ENCODE results near the gene ATRN. TPM values are rescaled to one million over a fixed set of nuclear protein-coding genes. Genes with fewer than 3 reads are reported as not detected.

The ATRN gene
- total RNA-seq, 2 donors from 2014 or later: 9.6 to 11.6 TPM

- Mint-ChIP-seq H3K27ac (no peak overlapping the region), H3K4me3 (no peak overlapping the region), H3K36me3 (ENCODE audit: insufficient read depth in 2 of 2) (no peaks in the 10 kb centered on the region), H3K4me1 (ENCODE audit: low read depth) (peaks cover 5% of the 10 kb centered on the region), H3K9me3 (no peaks in the 10 kb centered on the region), H3K27me3 (ENCODE audit: low read depth) (peaks cover 78% of the 10 kb centered on the region)
- no peak for ATAC-seq (replicated peaks in 1 of 2)
- no peak for DNase-seq
Measured at GRCh38 chr20:3678856-3679720, 208.3 kb downstream of the ATRN start.

GRCh38 chr20:3679749-3680700 is 209.2 kb downstream of the ATRN start:
- Mint-ChIP-seq H3K27ac (no peak overlapping the region), H3K4me1 (ENCODE audit: low read depth) (peaks cover 5% of the 10 kb centered on the region), H3K9me3 (no peaks in the 10 kb centered on the region), H3K4me3 (no peak overlapping the region), H3K27me3 (ENCODE audit: low read depth) (peaks cover 76% of the 10 kb centered on the region), H3K36me3 (ENCODE audit: insufficient read depth in 2 of 2) (no peaks in the 10 kb centered on the region)
- ATAC-seq (replicated peaks in 1 of 2): no peak
- DNase-seq: no peak

GRCh38 chr20:3680701-3681351 is 210.0 kb downstream of the ATRN start:
- Mint-ChIP-seq H3K4me3 (no peak overlapping the region), H3K36me3 (ENCODE audit: insufficient read depth in 2 of 2) (no peaks in the 10 kb centered on the region), H3K27ac (no peak overlapping the region), H3K4me1 (ENCODE audit: low read depth) (peaks cover 5% of the 10 kb centered on the region), H3K9me3 (no peaks in the 10 kb centered on the region), H3K27me3 (ENCODE audit: low read depth) (peaks cover 74% of the 10 kb centered on the region)
- DNase-seq (no peak), ATAC-seq (replicated peaks in 1 of 2) (no peak)

GRCh38 chr20:3681352-3681930 is 210.6 kb downstream of the ATRN start:
- H3K27me3 Mint-ChIP-seq (ENCODE audit: low read depth): peaks cover 71% of the 10 kb centered on the region
- peaks cover 4% of the 10 kb centered on the region for H3K4me1 Mint-ChIP-seq (ENCODE audit: low read depth)
- H3K9me3 Mint-ChIP-seq: no peaks in the 10 kb centered on the region
- no peaks in the 10 kb centered on the region for H3K36me3 Mint-ChIP-seq (ENCODE audit: insufficient read depth in 2 of 2)
- ATAC-seq (replicated peaks in 1 of 2) (no peak), DNase-seq (no peak)
- H3K27ac Mint-ChIP-seq: no peak overlapping the region
- H3K4me3 Mint-ChIP-seq: peak overlapping the region in 1 of 2 donors; percentile 7

GRCh38 chr20:3681931-3682781 is 211.3 kb downstream of the ATRN start, which contains the start of gene ADAM33:
Gene ADAM33 (minus strand): TSS chr20:3682010. CDS start chr20:3682004, 6 bp downstream.
- no peak within 1 kb of the TSS for H3K27ac Mint-ChIP-seq
- DNase-seq (no peak), ATAC-seq (replicated peaks in 1 of 2) (no peak)
- peak within 1 kb of the TSS in 1 of 2 donors; percentile 7 for H3K4me3 Mint-ChIP-seq
- H3K4me1 Mint-ChIP-seq (ENCODE audit: low read depth): no peaks in the 10 kb centered on the region
- no peaks in the 10 kb centered on the region for H3K36me3 Mint-ChIP-seq (ENCODE audit: insufficient read depth in 2 of 2)
- no peaks in the 10 kb centered on the region for H3K9me3 Mint-ChIP-seq
- H3K27me3 Mint-ChIP-seq (ENCODE audit: low read depth): peaks cover 73% of the 10 kb centered on the region

- DNase-seq: no peak
- Mint-ChIP-seq H3K4me3 (no peak overlapping the region), H3K27ac (no peak overlapping the region), H3K4me1 (ENCODE audit: low read depth) (no peaks in the 10 kb centered on the region), H3K27me3 (ENCODE audit: low read depth) (peaks cover 61% of the 10 kb centered on the region), H3K36me3 (ENCODE audit: insufficient read depth in 2 of 2) (no peaks in the 10 kb centered on the region), H3K9me3 (no peaks in the 10 kb centered on the region)
- ATAC-seq (replicated peaks in 1 of 2): no peak
Measured at GRCh38 chr20:3685341-3685740, 214.5 kb downstream of the ATRN start.

GRCh38 chr20:3686421-3686820 is 215.6 kb downstream of the ATRN start:
- Mint-ChIP-seq H3K4me1 (ENCODE audit: low read depth) (no peaks in the 10 kb centered on the region), H3K27me3 (ENCODE audit: low read depth) (peaks cover 51% of the 10 kb centered on the region), H3K4me3 (no peak overlapping the region), H3K9me3 (no peaks in the 10 kb centered on the region), H3K36me3 (ENCODE audit: insufficient read depth in 2 of 2) (no peaks in the 10 kb centered on the region), H3K27ac (no peak overlapping the region)
- DNase-seq (no peak), ATAC-seq (replicated peaks in 1 of 2) (no peak)

GRCh38 chr20:3686867-3687321 is 216.1 kb downstream of the ATRN start:
- no peaks in the 10 kb centered on the region for H3K36me3 Mint-ChIP-seq (ENCODE audit: insufficient read depth in 2 of 2)
- H3K4me1 Mint-ChIP-seq (ENCODE audit: low read depth): no peaks in the 10 kb centered on the region
- H3K27ac Mint-ChIP-seq: no peak overlapping the region
- DNase-seq (no peak), ATAC-seq (replicated peaks in 1 of 2) (no peak)
- H3K4me3 Mint-ChIP-seq: no peak overlapping the region
- H3K27me3 Mint-ChIP-seq (ENCODE audit: low read depth): peaks cover 50% of the 10 kb centered on the region
- no peaks in the 10 kb centered on the region for H3K9me3 Mint-ChIP-seq

GRCh38 chr20:3687655-3688054 is 216.8 kb downstream of the ATRN start:
- H3K27me3 Mint-ChIP-seq (ENCODE audit: low read depth): peaks cover 45% of the 10 kb centered on the region
- no peaks in the 10 kb centered on the region for H3K9me3 Mint-ChIP-seq
- no peak overlapping the region for H3K27ac Mint-ChIP-seq
- ATAC-seq (replicated peaks in 1 of 2) (no peak), DNase-seq (no peak)
- H3K4me1 Mint-ChIP-seq (ENCODE audit: low read depth): no peaks in the 10 kb centered on the region
- no peak overlapping the region for H3K4me3 Mint-ChIP-seq
- H3K36me3 Mint-ChIP-seq (ENCODE audit: insufficient read depth in 2 of 2): no peaks in the 10 kb centered on the region

- DNase-seq: no peak
- Mint-ChIP-seq H3K4me3 (no peak overlapping the region), H3K27ac (no peak overlapping the region), H3K36me3 (ENCODE audit: insufficient read depth in 2 of 2) (no peaks in the 10 kb centered on the region), H3K27me3 (ENCODE audit: low read depth) (peaks cover 26% of the 10 kb centered on the region), H3K9me3 (no peaks in the 10 kb centered on the region), H3K4me1 (ENCODE audit: low read depth) (no peaks in the 10 kb centered on the region)
- ATAC-seq (replicated peaks in 1 of 2): no peak
Measured at GRCh38 chr20:3689978-3690377, 219.2 kb downstream of the ATRN start.

- Mint-ChIP-seq H3K4me1 (ENCODE audit: low read depth) (no peaks in the 10 kb centered on the region), H3K27ac (no peak overlapping the region), H3K36me3 (ENCODE audit: insufficient read depth in 2 of 2) (no peaks in the 10 kb centered on the region), H3K4me3 (no peak overlapping the region), H3K9me3 (no peaks in the 10 kb centered on the region), H3K27me3 (ENCODE audit: low read depth) (peaks cover 21% of the 10 kb centered on the region)
- ATAC-seq (replicated peaks in 1 of 2): no peak
- DNase-seq: no peak
Measured at GRCh38 chr20:3690413-3690812, 219.6 kb downstream of the ATRN start.

- no peaks in the 10 kb centered on the region for H3K9me3 Mint-ChIP-seq
- H3K36me3 Mint-ChIP-seq (ENCODE audit: insufficient read depth in 2 of 2): no peaks in the 10 kb centered on the region
- no peaks in the 10 kb centered on the region for H3K4me1 Mint-ChIP-seq (ENCODE audit: low read depth)
- no peak overlapping the region for H3K4me3 Mint-ChIP-seq
- H3K27me3 Mint-ChIP-seq (ENCODE audit: low read depth): peaks cover 18% of the 10 kb centered on the region
- DNase-seq (no peak), ATAC-seq (replicated peaks in 1 of 2) (no peak)
- H3K27ac Mint-ChIP-seq: no peak overlapping the region
Measured at GRCh38 chr20:3691306-3691705, 220.5 kb downstream of the ATRN start.
